Epithelial cell of esophagus (primary cell): Measurements from ENCODE around the gene FTL.

Source experiments
- DNase-seq: peaks from one replicate; pipeline ENCODE4 v3.0.0; 2010; ENCODE audit warnings: low read depth
- H3K4me3 ChIP-seq: 2 replicates; pipeline ENCODE4 v1.5.1; 2011; ENCODE audit warnings: mild to moderate bottlenecking, low read length, control low read depth
- CTCF ChIP-seq: IDR thresholded peaks from 2 replicates; pipeline ENCODE4 v1.5.1; 2011; ENCODE audit warnings: low read depth, mild to moderate bottlenecking, low read length, control low read depth, inconsistent platforms; ENCODE audit not compliant: insufficient read depth; ENCODE audit errors: missing control alignments

The FTL gene

GRCh38 chr19:48934837-48935236 is 30.3 kb upstream of the FTL start:
- no peak overlapping the region for H3K4me3 ChIP-seq
- no peak for TF ChIP-seq CTCF
- DNase-seq = no peak

GRCh38 chr19:48935864-48936263 is 29.2 kb upstream of the FTL start:
- no peak for DNase-seq
- no peak for TF ChIP-seq CTCF
- no peak overlapping the region for H3K4me3 ChIP-seq

- no peak for TF ChIP-seq CTCF
- no peak for DNase-seq
These were observed 26.9 kb upstream of the FTL start for GRCh38 chr19:48938256-48938655.

GRCh38 chr19:48940902-48941301 is 24.2 kb upstream of the FTL start:
- DNase-seq = no peak
- H3K4me3 ChIP-seq = no peak overlapping the region
- no peak for TF ChIP-seq CTCF

More at GRCh38 chr19:48938256-48938655, 26.9 kb upstream of the FTL start:
- H3K4me3 ChIP-seq = no peak overlapping the region

GRCh38 chr19:48943081-48943480 is 22.0 kb upstream of the FTL start:
- no peak for TF ChIP-seq CTCF
- no peak overlapping the region for H3K4me3 ChIP-seq
- DNase-seq = no peak

GRCh38 chr19:48945415-48945814 is 19.7 kb upstream of the FTL start:
- DNase-seq = no peak
- no peak overlapping the region for H3K4me3 ChIP-seq
- no peak for TF ChIP-seq CTCF

GRCh38 chr19:48945817-48946216 is 19.3 kb upstream of the FTL start:
- no peak overlapping the region for H3K4me3 ChIP-seq
- DNase-seq = no peak
- TF ChIP-seq CTCF = no peak
